GM21360 (cell line): ENCODE results near the gene EVX1.

Source experiments
- ATAC-seq: cut with Tn5 transposase; IDR thresholded peaks from one replicate; pipeline ENCODE4 v1.9.1; 2021; ENCODE audit warnings: mild to moderate bottlenecking, moderate library complexity; ENCODE audit not compliant: unreplicated experiment

The EVX1 gene

GRCh38 chr7:27242555-27243339, at the start of gene EVX1:
EVX1 (plus strand) TSS chr7:27242802; CDS start chr7:27243031, 229 bp downstream.
- no peak for ATAC-seq

GRCh38 chr7:27193335-27194001, 49.1 kb upstream of the EVX1 start:
- no peak for ATAC-seq

DNA sequence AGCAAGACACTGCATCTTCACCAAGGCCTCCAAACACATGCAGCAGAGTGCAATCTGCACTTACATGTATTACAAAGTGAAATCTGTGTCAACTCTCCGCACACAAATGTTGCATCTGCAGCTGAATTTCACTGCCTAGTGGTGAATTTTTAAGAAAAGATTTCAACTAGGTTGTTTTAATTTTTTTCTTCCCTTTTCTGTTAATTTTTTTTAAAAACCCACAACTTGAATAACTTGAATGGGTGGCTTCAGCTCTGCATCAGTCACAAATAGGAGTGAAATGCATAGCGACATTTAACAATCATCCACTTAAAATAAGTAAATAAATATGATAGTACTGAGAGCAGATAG, 48.6 kb upstream of the EVX1 start:
- no peak for ATAC-seq

DNA sequence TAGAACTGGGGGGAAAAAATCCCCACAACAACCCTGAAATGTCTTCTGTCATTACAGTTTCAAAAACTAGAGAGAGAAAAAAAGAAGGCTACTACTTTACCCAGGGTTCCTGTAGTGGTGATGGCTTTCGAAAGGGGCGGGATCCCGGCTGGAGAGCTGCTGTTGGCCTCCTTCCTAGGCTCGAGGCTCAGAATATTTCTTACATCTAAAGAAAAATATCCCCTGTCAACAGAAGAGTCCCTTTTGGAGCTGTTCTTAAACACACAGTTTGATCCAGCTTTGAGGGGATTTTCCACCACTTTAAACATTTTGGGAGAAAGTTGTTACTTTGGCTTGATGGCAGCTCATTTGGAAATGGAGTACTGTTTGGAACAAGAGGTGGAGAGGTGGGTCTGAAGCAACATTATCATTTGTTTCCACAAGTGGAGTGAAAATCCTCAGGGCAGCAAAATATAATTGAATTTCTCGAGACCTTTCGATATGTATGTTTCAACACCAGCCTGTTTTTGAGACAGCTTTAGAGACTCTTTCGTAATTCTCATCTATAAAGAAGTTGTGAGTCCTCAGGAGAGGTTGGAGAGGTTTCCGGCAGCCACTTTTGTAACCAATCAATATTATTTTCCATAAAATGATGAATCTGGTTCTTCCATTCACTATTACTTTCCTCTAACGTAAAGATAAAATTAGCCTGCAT, 47.8 kb upstream of the EVX1 start:
- ATAC-seq: no peak

DNA sequence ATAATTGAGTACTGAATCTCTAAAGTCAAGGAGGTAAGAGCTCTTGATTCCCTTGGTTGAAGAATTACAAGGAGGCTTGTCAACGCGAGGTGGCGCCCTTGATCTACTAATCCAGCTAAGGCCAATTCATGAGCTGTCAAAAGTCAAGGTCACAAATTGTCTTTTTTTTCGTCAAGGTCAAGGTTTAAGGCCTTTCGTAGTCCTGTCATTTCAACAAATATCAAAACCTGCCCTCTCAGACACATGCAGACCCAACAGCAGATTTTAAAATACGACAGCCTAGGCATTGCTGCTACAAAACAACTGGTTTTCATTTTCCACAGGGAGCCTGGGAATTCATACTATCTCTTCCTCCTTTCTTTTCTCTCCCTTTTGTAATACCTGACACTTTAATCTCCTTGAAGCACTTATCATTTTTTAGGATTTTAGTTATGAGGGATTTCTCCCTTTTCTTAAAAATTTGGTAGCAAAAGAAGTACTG, 46.3 kb upstream of the EVX1 start:
- no peak for ATAC-seq

GRCh38 chr7:27197137-27198042, 45.2 kb upstream of the EVX1 start:
- ATAC-seq: no peak

GRCh38 chr7:27198138-27198841, 44.3 kb upstream of the EVX1 start:
- ATAC-seq: no peak

DNA sequence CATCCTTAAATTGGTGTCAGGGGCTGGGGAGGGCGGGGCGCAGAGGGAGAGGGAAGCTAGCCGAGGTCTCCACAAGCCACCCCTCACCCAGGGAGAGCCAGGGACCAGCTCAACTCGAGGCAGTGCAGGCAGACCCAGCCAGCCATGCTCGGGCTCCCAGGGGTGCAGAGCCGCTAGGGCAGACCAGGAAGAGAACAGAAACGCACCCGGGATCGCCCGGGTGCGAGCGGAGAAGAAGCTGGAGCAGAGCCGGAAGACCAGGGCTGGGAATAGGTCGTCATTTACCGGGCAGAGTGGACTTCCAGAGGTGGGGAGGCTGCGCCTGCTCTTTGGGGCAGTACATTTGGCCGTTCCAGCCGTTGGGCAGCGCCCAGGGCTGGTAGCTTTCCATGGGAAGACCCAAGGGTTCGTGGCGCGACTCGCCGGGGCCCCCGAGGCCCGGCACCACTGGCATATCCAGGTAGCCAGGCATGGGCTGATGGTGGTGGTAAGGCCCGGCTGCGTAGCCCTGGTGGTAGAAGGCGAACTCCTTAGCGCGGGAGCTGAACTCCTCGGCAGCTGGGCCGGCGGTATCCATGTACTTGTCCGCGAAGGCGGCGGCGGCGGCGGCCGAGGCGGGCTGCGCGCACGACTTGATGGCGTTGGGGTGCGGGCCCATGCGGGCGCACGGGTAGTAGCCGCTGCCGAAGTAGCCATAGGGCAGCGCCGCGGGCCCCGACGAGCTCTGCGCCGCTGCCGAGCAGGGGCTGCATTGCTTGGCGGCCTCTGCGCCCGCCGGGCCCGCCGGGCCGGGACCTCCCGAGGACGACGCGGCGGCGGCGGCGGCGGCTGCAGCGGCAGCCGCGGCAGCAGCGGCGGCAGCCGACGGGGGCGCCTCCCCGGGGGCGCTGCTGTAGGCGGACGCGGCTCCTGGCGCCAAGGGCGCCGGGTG, 43.5 kb upstream of the EVX1 start:
- peak; percentile 20 for ATAC-seq

- ATAC-seq: peak; percentile 65
These were observed 42.5 kb upstream of the EVX1 start, which contains the start of gene HOXA13 for GRCh38 chr7:27199849-27200760. HOXA13 (minus strand) TSS chr7:27200091; CDS start chr7:27200077, 14 bp downstream.

GRCh38 chr7:27200761-27201579, 41.6 kb upstream of the EVX1 start:
- ATAC-seq: no peak

GRCh38 chr7:27201580-27202017, 41.0 kb upstream of the EVX1 start:
- no peak for ATAC-seq

- no peak for ATAC-seq
These were observed 40.4 kb upstream of the EVX1 start for GRCh38 chr7:27202018-27202861.

- ATAC-seq: no peak
These were observed 39.8 kb upstream of the EVX1 start for GRCh38 chr7:27202862-27203134.

DNA sequence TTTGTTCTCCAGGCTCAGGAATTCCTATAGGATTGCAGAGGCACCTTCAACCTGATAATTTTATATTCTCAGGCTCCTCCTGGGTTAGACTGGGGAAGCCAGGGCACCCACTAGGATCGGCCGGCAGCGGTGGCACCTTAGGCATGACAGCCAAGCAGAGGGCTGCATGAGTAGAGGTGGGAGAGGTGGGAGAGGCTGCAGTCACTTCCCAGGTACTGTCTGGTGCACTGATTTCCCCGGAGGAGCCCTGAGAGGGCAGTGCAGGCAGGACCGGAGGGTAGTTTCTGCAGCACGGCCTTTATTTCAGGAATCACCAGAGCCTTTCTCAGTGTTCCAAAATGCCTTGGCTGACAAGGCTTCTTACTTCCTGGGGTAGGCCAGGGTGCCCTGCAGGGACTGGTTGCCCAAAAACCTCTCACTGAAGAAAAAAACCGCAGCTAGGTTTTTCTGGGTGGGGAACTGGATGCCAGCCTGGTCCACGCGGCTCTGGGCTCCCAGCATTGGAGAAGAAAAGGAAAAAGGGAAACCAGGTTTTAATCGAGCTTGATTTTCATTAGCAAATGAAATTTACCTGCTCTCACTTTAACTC, 39.1 kb upstream of the EVX1 start:
- ATAC-seq: no peak

DNA sequence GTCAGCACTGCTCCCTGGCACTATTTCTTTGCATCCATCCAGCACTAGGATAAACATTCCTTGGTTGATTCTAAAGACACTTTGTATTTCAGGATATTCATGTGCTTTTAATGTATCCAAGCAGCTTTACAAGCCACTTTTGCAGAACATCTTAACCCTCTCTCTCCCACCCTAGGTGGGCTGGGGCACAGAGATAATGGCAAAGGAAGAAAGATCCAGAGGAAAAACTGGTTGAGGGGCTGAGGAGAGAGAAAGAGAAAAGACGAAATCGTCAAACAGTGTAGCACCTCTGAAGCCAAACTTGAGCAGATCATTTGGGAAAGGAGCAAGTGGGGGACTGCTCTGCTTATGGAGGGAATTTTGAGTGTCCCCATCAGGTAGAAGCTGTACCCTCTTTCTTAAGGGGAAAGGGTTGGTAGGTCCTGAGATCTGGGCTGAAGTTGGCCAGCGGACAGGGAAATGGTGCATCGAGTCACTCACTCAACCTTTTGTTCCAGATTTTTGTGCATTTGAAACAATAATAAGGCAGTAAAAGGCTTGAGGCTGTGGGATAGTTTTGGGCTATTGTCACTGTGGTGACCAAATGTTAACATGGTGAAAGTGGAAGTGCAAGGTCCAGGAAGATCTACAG, 38.5 kb upstream of the EVX1 start:
- ATAC-seq: no peak
